Ovary (tissue), 9 donors: ENCODE data around the gene CCSER2. TPM values are rescaled to one million over a fixed set of nuclear protein-coding genes. Genes with fewer than 3 reads are reported as not detected.

Experiments used
- DNase-seq, 5 donors: peaks; one replicate each; pipeline ENCODE4 v3.0.0-alpha.2; 2019 to 2020
- H3K27ac ChIP-seq, 2 donors: fragments of 200-600 bp; one replicate each; pipeline versions ENCODE4 v1.5.1 to v1.8.0; 2019 to 2022
- H3K27me3 ChIP-seq: fragments of 200-600 bp; one replicate; pipeline ENCODE4 v1.8.0; 2022
- H3K36me3 ChIP-seq: fragments of 200-600 bp; sonication (generic); one replicate; pipeline ENCODE4 v1.5.1; 2019
- H3K4me1 ChIP-seq: one replicate; pipeline ENCODE4 v1.8.1; 2013; ENCODE audit warnings: mild to moderate bottlenecking, moderate library complexity; ENCODE audit not compliant: insufficient read depth
- H3K4me3 ChIP-seq: fragments of 200-600 bp; sonication (generic); one replicate; pipeline ENCODE4 v1.5.1; 2017
- H3K9me3 ChIP-seq, 2 donors: fragments of 200-600 bp in 1 of 2; sonication (generic) in 1 of 2; one replicate each; pipeline versions ENCODE4 v1.5.1 to v1.8.1; 2013 to 2019; ENCODE audit warnings: mild to moderate bottlenecking in 1 of 2, moderate library complexity in 1 of 2
- CTCF ChIP-seq, 3 donors: fragments of 450-650 bp in 2 of 3; fragments of 200-600 bp in 1 of 3; IDR thresholded peaks; one replicate each; pipeline versions ENCODE4 v1.5.1 to v1.8.0; 2016 to 2022; ENCODE audit warnings: antibody characterized with exemption in 3 of 3, mild to moderate bottlenecking in 1 of 3
- EP300 ChIP-seq: sonication (generic); formaldehyde crosslinking; IDR thresholded peaks from one replicate; pipeline ENCODE4 v1.6.1; 2017; ENCODE audit warnings: antibody characterized with exemption
- POLR2A ChIP-seq: fragments of 450-650 bp; IDR thresholded peaks from one replicate; pipeline ENCODE4 v1.6.1; 2017; ENCODE audit warnings: antibody characterized with exemption, mild to moderate bottlenecking, moderate library complexity
- WGBS, 3 donors: extraction: QIAGEN DNeasy Blood & Tissue Kit in 1 of 3; methylation state at CpG; one replicate each; pipeline versions ENCODE4 v1.1.5 to v1.1.7; 2013 to 2017; 5-methylcytosine and 5-hydroxymethylcytosine counted together
- intact Hi-C, 4 donors: fragments of 100-400 bp; cut with DNase I; formaldehyde crosslinking; loops; one replicate each; pipeline versions ENCODE4 v1.11.0 to v1.15.1; 2022 to 2023
- polyA plus RNA-seq, 2 donors: library from polyadenylated mRNA; stranded (reverse); fragments of 200-250 nt in 1 of 2; fragments of 350-450 nt in 1 of 2; fragmentation: Illumina TruSeq in 1 of 2; extraction: RNeasy Lipid Tissue Mini Kit (QIAGEN cat#74804) in 1 of 2; gene quantifications; one replicate each; pipeline ENCODE4 v1.2.3, GENCODE V29; 2013 to 2014
- total RNA-seq, 7 donors: library from RNA; depleted of rRNA in 2 of 7; stranded (reverse); fragments of >200 nt in 2 of 7; fragmentation: NEBNext Ultra II Directional in 3 of 7; extraction: Animal tissue kit (Norgen Biotek cat#: 25700) in 3 of 7; gene quantifications; one replicate each; pipeline versions ENCODE4 v1.1.0 to v1.2.4, GENCODE V29; 2016 to 2023
- donor health status: DM: no; HTN: no; CAD: no; lungs with moderate emphysema.
- donor health status: DM: no; HTN: no; CAD: no.
- donor health status: Bipolar disorder and iron deficiency.
- donor health status: DM: yes; HTN: yes; CAD: no.
- donor health status: DM: no; HTN: no; CAD: no.
- donor health status: DM: yes; HTN: yes; CAD: no.

Gene CCSER2
- total and polyA plus RNA-seq, 9 donors: 12.2 to 86.3 (median 50.7) TPM

GRCh38 chr10:84473136-84473535, 144.7 kb downstream of the CCSER2 start:
- no peaks in the 10 kb centered on the region for H3K4me1 ChIP-seq
- H3K27me3 ChIP-seq: no peaks in the 10 kb centered on the region
- TF ChIP-seq CTCF (IDR thresholded peaks at IDR 0.05): no peak
- no peak for TF ChIP-seq POLR2A
- TF ChIP-seq EP300: no peak
- WGBS, 3 donors: 58 to 71% (median 66%) methylated on average over 3 of the region's 3 CpGs
- no peak overlapping the region for H3K4me3 ChIP-seq
- H3K36me3 ChIP-seq: no peaks in the 10 kb centered on the region
- no peaks in the 10 kb centered on the region for H3K9me3 ChIP-seq
- H3K27ac ChIP-seq: no peak overlapping the region
- intact Hi-C loops: no loop called here
- no peak for DNase-seq

GRCh38 chr10:84477398-84478128, 149.2 kb downstream of the CCSER2 start:
- H3K36me3 ChIP-seq: no peaks in the 10 kb centered on the region
- no peak overlapping the region for H3K4me3 ChIP-seq
- intact Hi-C loops: no loop called here
- no peaks in the 10 kb centered on the region for H3K27me3 ChIP-seq
- DNase-seq: no peak
- no peaks in the 10 kb centered on the region for H3K9me3 ChIP-seq
- H3K4me1 ChIP-seq: no peaks in the 10 kb centered on the region
- H3K27ac ChIP-seq: no peak overlapping the region
- no peak for TF ChIP-seq CTCF (IDR thresholded peaks at IDR 0.05)
- no peak for TF ChIP-seq POLR2A
- no peak for TF ChIP-seq EP300
- 81 to 86% (median 85%) methylated on average over 3 of the region's 3 CpGs for WGBS, 3 donors

GRCh38 chr10:84478151-84478550, 149.8 kb downstream of the CCSER2 start:
- Histone ChIP-seq H3K27me3 (no peaks in the 10 kb centered on the region), H3K4me1 (no peaks in the 10 kb centered on the region), H3K9me3 (no peaks in the 10 kb centered on the region), H3K4me3 (no peak overlapping the region), H3K27ac (no peak overlapping the region), H3K36me3 (no peaks in the 10 kb centered on the region)
- no peak for DNase-seq
- TF ChIP-seq CTCF (IDR thresholded peaks at IDR 0.05) (no peak), POLR2A (no peak), EP300 (no peak)
- intact Hi-C loops: no loop called here

GRCh38 chr10:84478679-84479078, 150.3 kb downstream of the CCSER2 start:
- no peaks in the 10 kb centered on the region for H3K36me3 ChIP-seq
- WGBS, 3 donors: 94 to 100% (median 96%) methylated on average over 1 of the region's 1 CpG
- no peak for DNase-seq
- no peaks in the 10 kb centered on the region for H3K27me3 ChIP-seq
- intact Hi-C loops: no loop called here
- no peaks in the 10 kb centered on the region for H3K9me3 ChIP-seq
- H3K27ac ChIP-seq: no peak overlapping the region
- TF ChIP-seq EP300: no peak
- TF ChIP-seq CTCF (IDR thresholded peaks at IDR 0.05): no peak
- TF ChIP-seq POLR2A: no peak
- no peak overlapping the region for H3K4me3 ChIP-seq
- no peaks in the 10 kb centered on the region for H3K4me1 ChIP-seq
